ENCODE data around the gene ARAP1. TPM values are rescaled to one million over a fixed set of nuclear protein-coding genes. Genes with fewer than 3 reads are reported as not detected.

Gene ARAP1
- total and polyA plus RNA-seq, 8 donors: 32.2 to 201 (median 69.8) TPM

GRCh38 chr11:72695354-72695753 lies 56.9 kb downstream of the ARAP1 start:
- intact Hi-C loops (cut with DNase I; ENCODE audit: low total_unique reads): no loop called here
- WGBS, 5 donors: 93 to 97% (median 95%) methylated on average over 6 to 7 of the region's 7 CpGs
- no peak overlapping the region for H3K27ac ChIP-seq

DNA sequence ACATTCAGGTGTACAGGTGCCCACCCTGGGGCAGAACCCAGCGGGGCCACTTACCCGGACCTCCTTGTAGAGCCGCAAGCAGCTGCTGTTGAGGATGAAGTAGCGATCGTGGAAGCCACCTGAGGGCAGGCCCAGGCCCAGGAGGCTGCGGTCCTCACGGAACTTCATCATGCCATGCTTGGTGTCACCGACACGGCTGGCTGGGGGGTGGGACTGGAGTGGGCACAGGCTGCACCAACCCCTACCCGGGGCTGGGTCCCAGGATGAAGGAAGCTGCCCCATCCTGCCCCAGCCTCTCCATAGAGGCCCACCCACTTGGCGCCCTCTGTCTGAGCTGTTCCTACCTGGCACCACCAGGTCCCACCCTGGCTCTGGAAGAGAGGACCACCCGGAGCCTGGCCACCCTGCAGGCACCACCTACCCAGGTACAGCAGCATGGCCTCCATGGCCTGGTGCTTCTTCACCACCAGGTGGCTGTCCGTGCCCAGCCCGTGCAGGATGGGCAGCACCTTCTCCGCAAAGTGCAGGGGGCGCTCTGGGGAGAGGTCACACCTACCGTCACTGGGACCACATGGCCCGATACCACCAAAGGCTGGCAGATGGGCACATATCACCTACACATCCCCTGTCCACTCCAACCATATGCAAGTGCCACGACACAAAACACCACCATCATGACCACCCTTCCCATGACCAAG lies 58.8 kb downstream of the ARAP1 start:
- Histone ChIP-seq H3K36me3 (peaks cover 84 to 100% (median 100%) of the 10 kb centered on the region in 4 donors), H3K4me1 (peaks cover 0 to 5% (median 0%) of the 10 kb centered on the region in 4 donors), H3K4me3 (no peak overlapping the region), H3K27ac (no peak overlapping the region), H3K9me3 (no peaks in the 10 kb centered on the region), H3K27me3 (no peaks in the 10 kb centered on the region)
- no peak for DNase-seq
- WGBS, 5 donors: 89 to 97% (median 96%) methylated on average over 9 to 19 of the region's 19 CpGs
- intact Hi-C loops (cut with DNase I; ENCODE audit: low total_unique reads): no loop called here
- TF ChIP-seq, protein P1, sequence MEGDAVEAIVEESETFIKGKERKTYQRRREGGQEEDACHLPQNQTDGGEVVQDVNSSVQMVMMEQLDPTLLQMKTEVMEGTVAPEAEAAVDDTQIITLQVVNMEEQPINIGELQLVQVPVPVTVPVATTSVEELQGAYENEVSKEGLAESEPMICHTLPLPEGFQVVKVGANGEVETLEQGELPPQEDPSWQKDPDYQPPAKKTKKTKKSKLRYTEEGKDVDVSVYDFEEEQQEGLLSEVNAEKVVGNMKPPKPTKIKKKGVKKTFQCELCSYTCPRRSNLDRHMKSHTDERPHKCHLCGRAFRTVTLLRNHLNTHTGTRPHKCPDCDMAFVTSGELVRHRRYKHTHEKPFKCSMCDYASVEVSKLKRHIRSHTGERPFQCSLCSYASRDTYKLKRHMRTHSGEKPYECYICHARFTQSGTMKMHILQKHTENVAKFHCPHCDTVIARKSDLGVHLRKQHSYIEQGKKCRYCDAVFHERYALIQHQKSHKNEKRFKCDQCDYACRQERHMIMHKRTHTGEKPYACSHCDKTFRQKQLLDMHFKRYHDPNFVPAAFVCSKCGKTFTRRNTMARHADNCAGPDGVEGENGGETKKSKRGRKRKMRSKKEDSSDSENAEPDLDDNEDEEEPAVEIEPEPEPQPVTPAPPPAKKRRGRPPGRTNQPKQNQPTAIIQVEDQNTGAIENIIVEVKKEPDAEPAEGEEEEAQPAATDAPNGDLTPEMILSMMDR (IDR thresholded peaks at IDR 0.05): no peak
- TF ChIP-seq POLR2A (IDR thresholded peaks at IDR 0.05): no peak
- TF ChIP-seq POLR2AphosphoS5 (IDR thresholded peaks at IDR 0.05): no peak
- TF ChIP-seq EP300 (IDR thresholded peaks at IDR 0.05): no peak

More at GRCh38 chr11:72695354-72695753, 56.9 kb downstream of the ARAP1 start:
- Histone ChIP-seq H3K27me3 (no peaks in the 10 kb centered on the region), H3K36me3 (peaks cover 91 to 100% (median 100%) of the 10 kb centered on the region in 4 donors), H3K4me3 (no peak overlapping the region), H3K9me3 (no peaks in the 10 kb centered on the region), H3K4me1 (no peaks in the 10 kb centered on the region)
- no peak for DNase-seq
- TF ChIP-seq POLR2AphosphoS5 (IDR thresholded peaks at IDR 0.05): no peak
- TF ChIP-seq POLR2A (IDR thresholded peaks at IDR 0.05): no peak
- TF ChIP-seq, protein P1 (IDR thresholded peaks at IDR 0.05): no peak
- no peak for TF ChIP-seq EP300 (IDR thresholded peaks at IDR 0.05)

DNA sequence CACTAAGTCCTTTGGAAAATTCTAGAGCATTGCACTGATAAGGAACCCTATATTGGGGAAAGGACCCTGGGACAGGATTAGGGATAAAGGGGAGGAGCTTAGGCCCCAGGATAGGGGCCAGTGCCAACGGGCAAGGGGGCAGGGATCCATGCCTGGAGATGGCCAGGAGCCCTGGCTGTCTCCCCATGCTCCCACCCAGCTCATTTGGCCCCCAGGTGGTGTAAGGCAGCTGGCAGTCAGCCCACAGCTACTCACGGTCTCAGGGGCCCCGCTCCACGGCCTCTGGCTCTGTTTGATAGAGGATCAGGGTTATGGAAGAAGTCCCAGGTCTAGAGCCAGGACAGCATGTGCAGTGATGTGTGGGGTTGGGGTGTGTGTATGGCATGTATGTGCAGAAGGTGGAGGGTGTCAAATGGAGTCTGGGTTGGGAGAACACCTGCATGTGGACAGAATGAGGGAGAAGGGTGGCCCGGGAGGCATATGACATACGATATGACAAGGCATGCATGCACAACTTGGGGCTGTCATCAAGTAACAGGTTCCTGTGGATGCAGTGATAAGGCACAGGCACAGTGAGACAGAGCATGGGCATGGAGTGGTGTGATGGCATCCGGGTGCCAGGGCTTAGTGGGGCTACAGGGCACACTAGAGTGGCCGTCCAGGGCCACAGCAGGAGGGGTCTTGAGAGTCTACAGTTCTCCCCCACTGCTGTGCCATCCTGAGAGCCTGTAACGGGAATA lies 59.5 kb downstream of the ARAP1 start:
- intact Hi-C loops (cut with DNase I; ENCODE audit: low total_unique reads): no loop called here
- peaks cover 84 to 100% (median 100%) of the 10 kb centered on the region in 4 donors for H3K36me3 ChIP-seq
- peaks cover 0 to 5% (median 0%) of the 10 kb centered on the region in 4 donors for H3K4me1 ChIP-seq
- H3K27ac ChIP-seq: no peak overlapping the region
- no peak overlapping the region for H3K4me3 ChIP-seq
- WGBS, 5 donors: 82 to 87% (median 86%) methylated on average over 9 of the region's 9 CpGs
- DNase-seq: no peak
- no peaks in the 10 kb centered on the region for H3K9me3 ChIP-seq
- TF ChIP-seq, protein P1 (IDR thresholded peaks at IDR 0.05): no peak
- TF ChIP-seq POLR2AphosphoS5 (IDR thresholded peaks at IDR 0.05) (no peak), EP300 (IDR thresholded peaks at IDR 0.05) (no peak), POLR2A (IDR thresholded peaks at IDR 0.05) (no peak)
- H3K27me3 ChIP-seq: no peaks in the 10 kb centered on the region

GRCh38 chr11:72690166-72690565 lies 62.0 kb downstream of the ARAP1 start:
- WGBS, 5 donors: 88 to 91% (median 90%) methylated on average over 4 of the region's 4 CpGs
- Histone ChIP-seq H3K4me1 (peaks cover 0 to 20% (median 3%) of the 10 kb centered on the region in 4 donors), H3K27me3 (no peaks in the 10 kb centered on the region), H3K4me3 (no peak overlapping the region), H3K27ac (no peak overlapping the region), H3K9me3 (no peaks in the 10 kb centered on the region), H3K36me3 (peaks cover 66 to 100% (median 100%) of the 10 kb centered on the region in 4 donors)
- intact Hi-C loops (cut with DNase I; ENCODE audit: low total_unique reads): no loop called here
- DNase-seq: no peak
- TF ChIP-seq, protein P1 (IDR thresholded peaks at IDR 0.05): no peak
- no peak for TF ChIP-seq POLR2AphosphoS5 (IDR thresholded peaks at IDR 0.05)
- no peak for TF ChIP-seq POLR2A (IDR thresholded peaks at IDR 0.05)
- no peak for TF ChIP-seq EP300 (IDR thresholded peaks at IDR 0.05)
